Inflammatory macrophage treated with lipopolysaccharide for 4 hours (primary cell): ENCODE results near the gene KDM4E.
A peak's percentile ranks its signal among the peaks of the same experiment; 100 is the strongest.
"Not testable (repeated sequence)": the region's sequence is repeated elsewhere in the genome, so short reads cannot be mapped to it uniquely, and the experiment has no call there.

Source experiments
- DNase-seq: peaks from one replicate; pipeline ENCODE4 v3.0.0-alpha.2; 2020

KDM4E gene

DNA sequence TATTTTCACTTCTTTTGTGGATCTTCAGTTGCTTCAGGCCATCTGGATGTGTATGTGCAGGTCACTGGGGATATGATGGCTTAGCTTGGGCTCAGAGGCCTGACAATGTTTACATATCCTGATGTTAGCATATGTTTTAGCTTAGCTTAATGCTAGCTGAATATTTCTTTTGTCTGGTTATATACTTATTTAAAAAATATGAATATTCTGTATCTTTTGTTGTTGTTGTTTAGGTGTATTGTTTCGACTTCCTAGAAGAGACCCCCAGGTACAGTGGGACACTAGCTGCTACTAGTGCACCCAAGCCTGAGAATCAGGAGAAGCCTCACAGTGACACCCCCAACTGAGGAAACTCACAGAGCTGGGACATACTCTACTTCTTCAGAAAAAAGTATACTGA lies at the start of gene KDM4E:
Gene KDM4E, plus strand, starts transcription at position 301 of the 400 bp plus-strand sequence. CDS start 300 bp downstream, outside the sequence.
- no peak for DNase-seq

DNA sequence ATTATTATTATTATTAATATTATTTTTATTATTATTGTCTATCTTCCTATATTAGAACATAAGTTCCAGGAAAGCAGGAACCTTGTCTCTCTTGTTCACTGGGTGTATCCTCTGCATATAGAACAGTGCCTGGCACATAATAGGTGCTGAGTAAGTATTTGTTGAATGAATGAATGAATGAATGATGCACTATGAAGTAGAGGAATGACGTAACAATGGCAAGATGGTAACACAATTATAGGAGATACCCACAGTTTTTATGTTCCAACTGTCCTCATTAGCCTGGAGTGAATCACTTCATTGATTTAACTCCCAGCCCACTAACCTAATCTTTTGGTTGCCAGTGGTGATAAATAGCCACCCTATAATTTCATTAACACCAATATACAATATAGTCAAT lies 49.5 kb upstream of the KDM4E start:
- DNase-seq, result no peak

- no peak for DNase-seq
Observed at GRCh38 chr11:94987378-94987777, 37.7 kb upstream of the KDM4E start.

- no peak for DNase-seq
Observed at GRCh38 chr11:94988748-94989147, 36.3 kb upstream of the KDM4E start.

GRCh38 chr11:94993400-94993943 lies 31.6 kb upstream of the KDM4E start:
- no peak for DNase-seq

- no peak for DNase-seq
Observed at GRCh38 chr11:94997437-94997836, 27.6 kb upstream of the KDM4E start.

DNA sequence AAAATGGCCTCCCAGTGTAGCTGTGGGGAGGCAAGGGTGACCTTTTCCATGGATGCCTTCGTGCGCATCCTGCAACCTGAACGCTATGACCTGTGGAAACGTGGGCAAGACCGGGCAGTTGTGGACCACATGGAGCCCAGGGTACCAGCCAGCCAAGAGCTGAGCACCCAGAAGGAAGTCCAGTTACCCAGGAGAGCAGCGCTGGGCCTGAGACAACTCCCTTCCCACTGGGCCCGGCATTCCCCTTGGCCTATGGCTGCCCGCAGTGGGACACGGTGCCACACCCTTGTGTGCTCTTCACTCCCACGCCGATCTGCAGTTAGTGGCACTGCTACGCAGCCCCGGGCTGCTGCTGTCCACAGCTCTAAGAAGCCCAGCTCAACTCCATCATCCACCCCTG lies 26.8 kb upstream of the KDM4E start:
- DNase-seq, result no peak

DNA sequence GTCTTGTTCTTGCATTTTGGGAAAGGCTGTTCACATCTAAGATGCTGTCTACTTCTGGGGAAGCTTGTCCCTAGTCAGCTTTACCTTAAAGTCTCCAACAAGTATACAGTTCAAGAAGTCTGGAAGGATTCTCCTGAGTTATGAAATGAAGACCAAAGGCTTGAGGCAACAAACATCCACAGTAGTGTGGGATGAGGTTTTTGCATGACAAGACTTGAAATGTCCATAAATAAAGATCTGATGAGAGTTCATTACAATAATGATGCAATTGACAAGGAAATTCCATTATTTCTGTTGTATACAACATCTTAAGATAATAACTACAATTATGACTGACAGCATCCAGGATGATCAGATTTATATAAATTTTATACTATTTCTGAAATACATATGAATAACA lies 21.3 kb upstream of the KDM4E start:
- DNase-seq, result peak; percentile 9

DNA sequence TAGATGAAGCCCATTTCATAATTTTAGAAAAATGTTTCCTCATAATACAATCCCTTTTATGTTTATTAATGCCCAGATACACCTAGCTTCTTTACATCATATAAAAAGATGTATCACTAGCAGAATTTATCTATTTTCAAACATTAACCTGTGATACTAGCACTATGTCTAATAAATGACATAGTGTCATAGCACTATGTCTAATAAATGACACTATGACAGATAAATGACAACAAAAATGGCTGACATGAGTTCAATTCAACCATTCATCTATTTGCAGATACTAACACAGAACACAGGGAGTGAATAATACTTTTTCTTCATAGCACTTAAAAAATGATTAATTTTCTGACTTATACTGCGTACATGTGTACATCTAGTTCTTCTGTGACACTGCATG lies 19.4 kb upstream of the KDM4E start:
- DNase-seq, result no peak

DNA sequence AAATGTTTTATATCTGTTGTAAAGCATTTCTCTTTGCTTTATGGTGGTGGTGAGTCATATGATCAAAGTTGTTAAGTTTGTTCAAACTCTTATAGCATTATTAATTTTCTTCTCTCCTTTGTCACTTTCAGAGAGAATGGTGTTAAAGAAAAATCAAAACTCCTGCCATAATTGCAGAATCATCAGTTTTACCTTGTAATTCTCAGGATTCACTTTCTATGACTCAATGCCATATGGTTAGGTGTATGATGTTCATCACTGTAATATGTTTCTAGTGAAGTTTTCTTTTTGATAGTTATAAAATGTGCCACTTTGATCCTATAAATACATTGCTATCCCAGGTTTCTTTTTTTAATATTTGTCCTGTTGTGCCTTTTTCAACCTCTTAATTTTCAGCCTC lies 13.7 kb upstream of the KDM4E start:
- no peak for DNase-seq

DNA sequence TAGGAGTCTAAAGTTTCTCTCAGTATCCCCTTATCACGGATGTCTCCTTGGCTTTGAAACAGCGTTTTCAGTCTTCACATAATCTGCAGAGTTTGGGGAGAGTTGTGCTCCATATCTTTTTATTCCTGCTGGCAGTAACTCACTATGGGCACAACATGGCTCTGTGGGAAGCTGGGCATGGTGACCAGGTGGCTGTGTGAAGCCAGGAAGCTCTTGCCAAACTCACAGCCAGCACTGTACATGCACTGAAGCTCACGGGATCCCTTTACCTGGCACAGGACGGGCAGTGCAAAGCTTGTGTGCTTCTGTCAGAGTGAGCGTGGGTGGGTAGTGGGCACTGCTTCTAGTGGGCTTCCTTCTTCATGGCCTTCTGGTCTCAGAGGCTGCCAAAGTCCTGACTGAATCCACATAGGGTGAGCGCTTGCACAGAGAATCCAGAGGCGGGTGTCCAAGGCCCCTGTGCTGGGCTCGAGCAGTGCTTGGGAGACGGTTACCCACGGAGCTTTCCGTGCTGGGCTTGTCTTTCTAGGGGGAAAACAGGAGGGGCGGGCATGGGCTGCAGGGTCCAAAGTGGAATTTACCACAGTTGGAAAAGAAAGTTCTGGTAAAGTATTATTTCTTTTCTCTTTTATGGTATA lies 10.8 kb upstream of the KDM4E start:
- no peak for DNase-seq

DNA sequence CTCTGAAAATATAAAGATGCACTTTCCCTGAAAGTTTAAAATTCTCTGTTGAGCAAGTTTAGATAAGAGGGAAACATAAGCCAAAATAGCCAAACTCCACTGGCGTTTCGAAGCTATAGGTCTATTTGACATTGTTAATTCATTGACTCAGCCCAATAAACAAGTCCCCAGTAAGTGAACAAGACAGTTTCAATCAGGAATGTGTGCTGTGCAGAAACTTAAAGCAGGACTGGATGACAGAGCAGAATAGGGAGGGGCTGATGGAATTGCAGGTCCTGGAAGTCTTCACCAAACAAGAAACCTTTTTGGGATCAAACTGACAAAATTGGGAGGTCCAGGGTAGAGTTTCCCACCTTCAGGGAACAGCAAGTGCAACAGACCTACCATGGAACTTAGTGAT lies 8.9 kb upstream of the KDM4E start:
- no peak for DNase-seq

- DNase-seq, result not testable (repeated sequence)
Observed at GRCh38 chr11:95021468-95021867, 3.6 kb upstream of the KDM4E start.

DNA sequence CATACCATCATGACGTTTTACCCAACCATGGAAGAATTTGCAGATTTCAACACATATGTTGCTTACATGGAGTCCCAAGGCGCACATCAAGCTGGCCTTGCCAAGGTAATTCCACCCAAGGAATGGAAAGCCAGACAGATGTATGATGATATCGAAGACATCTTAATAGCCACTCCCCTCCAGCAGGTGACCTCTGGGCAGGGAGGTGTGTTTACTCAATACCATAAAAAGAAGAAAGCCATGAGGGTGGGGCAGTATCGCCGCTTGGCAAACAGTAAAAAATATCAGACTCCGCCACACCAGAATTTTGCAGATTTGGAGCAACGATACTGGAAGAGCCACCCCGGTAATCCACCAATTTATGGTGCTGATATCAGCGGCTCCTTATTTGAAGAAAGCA lies 536 bp downstream of the KDM4E start:
- DNase-seq, result not testable (repeated sequence)

DNA sequence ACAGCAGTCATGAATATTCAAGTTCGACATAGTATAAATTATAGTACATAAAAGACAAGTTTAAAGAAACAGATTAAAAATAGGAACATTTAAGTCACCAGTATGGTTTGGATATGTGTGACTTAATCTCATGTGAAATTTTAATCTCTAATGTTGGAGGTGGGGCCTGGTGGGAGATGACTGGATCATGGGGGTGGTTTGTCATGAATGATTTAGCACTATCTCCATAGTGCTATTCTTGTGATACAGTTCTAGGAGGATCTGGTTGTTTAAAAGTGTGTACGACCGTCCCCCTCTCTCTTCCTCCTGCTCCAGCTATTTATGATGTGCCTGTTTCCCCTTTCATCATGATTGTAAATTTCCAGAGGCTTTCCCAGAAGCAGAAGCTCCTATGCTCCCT lies 3.3 kb downstream of the KDM4E start:
- DNase-seq, result peak; percentile 2

- DNase-seq, result no peak
Observed at GRCh38 chr11:95033051-95033450, 8.0 kb downstream of the KDM4E start.

DNA sequence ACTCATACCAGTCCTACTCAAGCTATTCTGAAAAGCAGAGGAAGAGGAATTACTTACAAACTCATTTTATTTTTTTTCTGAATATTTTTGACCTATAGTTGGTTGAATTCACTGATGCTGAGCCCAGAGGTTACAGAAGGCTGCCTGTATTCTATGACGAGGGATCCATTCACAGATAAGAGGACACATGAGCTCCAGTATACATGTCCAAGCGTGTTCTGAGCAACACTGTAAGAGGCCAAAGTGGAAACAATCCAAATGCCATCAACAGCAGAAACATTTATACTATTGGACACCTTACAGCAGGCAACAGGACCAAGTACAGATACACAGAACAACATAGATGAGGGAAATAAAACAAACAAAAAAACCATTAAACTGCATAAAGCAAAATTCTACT lies 10.3 kb downstream of the KDM4E start:
- no peak for DNase-seq

GRCh38 chr11:95037356-95038035 lies 12.4 kb downstream of the KDM4E start:
- not testable (repeated sequence) for DNase-seq

DNA sequence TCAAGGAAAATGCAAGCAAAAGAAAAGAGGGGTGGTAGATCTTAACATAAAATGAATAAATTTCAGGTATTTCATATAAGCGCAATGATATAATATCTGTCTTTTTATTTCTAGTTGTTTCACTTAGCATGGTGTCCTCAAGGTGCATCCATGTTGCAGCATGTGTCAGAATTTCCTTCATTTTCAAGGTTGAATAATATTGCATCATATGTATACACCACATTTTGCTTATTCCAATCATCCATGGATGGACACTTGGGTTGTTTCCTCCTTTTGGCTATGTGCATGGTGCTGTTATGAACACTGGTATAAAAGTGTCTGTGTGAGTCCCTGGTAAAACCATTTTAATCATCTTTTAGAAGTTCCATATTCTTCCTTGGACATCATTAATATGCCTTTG lies 17.2 kb downstream of the KDM4E start:
- no peak for DNase-seq

- DNase-seq, result no peak
Observed at GRCh38 chr11:95042906-95043305, 17.8 kb downstream of the KDM4E start.

DNA sequence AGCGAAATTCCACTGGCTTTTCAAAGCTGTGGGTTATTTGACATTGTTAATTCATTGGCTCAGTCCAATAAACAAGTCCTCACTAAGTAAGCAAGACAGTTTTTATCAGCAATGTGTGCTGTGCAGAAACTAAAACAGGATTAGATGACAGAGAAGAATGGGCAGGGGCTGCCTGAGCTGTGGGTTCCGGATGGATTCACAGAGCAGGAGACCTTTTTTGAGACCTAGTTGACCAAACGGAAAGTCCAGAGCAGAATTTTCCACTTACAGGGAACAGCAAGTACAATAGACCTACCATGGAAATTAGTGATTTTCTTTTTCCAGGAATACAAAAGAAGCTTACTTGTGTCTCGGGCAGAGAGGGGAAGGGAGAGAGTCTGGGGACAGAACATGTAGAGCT lies 19.0 kb downstream of the KDM4E start:
- no peak for DNase-seq

- DNase-seq, result no peak
Observed at GRCh38 chr11:95045812-95046211, 20.8 kb downstream of the KDM4E start.

DNA sequence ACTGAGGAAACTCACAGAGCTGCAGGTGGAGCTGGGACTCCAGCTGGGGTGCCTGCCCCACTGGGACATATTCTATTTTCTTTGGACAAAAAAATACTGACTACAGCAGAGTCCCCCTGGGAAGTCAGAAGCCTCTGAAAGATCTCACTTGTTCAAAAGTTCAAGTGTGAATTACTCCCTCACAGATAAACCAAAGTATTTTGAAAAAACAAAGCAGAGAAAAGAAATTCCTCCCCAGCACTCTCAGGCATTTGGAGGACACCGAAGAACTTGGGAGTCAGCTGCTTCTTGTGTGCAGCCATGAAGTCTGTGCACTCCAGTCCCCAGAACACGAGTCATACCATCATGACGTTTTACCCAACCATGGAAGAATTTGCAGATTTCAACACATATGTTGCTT lies 24.1 kb downstream of the KDM4E start, which contains the start of gene KDM4F:
Gene KDM4F, plus strand, starts transcription at position 301 of the 400 bp plus-strand sequence.
- not testable (repeated sequence) for DNase-seq

GRCh38 chr11:95050595-95051202 lies 25.6 kb downstream of the KDM4E start:
- DNase-seq, result no peak
